HCT116 (cell line): Measurements from ENCODE around the gene SENP1. TPM values are rescaled to one million over a fixed set of nuclear protein-coding genes. Genes with fewer than 3 reads are reported as not detected.

ENCODE experiments used
- ATAC-seq: fragments of 200-7000 bp; cut with Tn5 transposase; 2 replicates; pipeline ENCODE4 v1.9.1; 2020; ENCODE audit warnings: mild to moderate bottlenecking, moderate library complexity
- BruUV-seq: library from RNA; stranded (reverse); fragments of 400-500 nt; replicated peaks from 2 replicates; lab custom pipeline; 2021; lab: Mats Ljungman, UMichigan
- CTCF ChIA-PET: fragments of 300-600 bp; sonication (Branson Sonifier 250); formaldehyde crosslinking; loops from one replicate; lab custom pipeline; 2021; ENCODE audit warnings: antibody characterized with exemption; lab: Charles Lee
- POLR2A ChIA-PET: fragments of 300-600, 350-600 bp; sonication (Branson Sonifier 250); formaldehyde crosslinking; loops from one replicate; lab custom pipeline; 2021; ENCODE audit warnings: antibody characterized with exemption; lab: Charles Lee
- RAD21 ChIA-PET, 2 experiments: fragments of 300-600 bp; sonication (Branson Sonifier 250); formaldehyde crosslinking; loops; one replicate each; lab custom pipeline; 2023; ENCODE audit warnings: low total read pairs in 2 of 2; ENCODE audit not compliant: uncharacterized antibody in 2 of 2, unreplicated experiment in 2 of 2, low non-redundant PET in 1 of 2; lab: Charles Lee
- DNase-seq: peaks from one replicate; pipeline ENCODE4 v3.0.0-alpha.2; 2010; ENCODE audit warnings: low read depth, low spot score
- H2AFZ ChIP-seq: fragments of 200-600 bp; shearing (Covaris generic), sonication (generic); 2 replicates; pipeline ENCODE4 v1.6.1; 2017; ENCODE audit warnings: low read depth, mixed run types, mixed read lengths, antibody characterized with exemption, low read length; ENCODE audit not compliant: poor library complexity, severe bottlenecking
- H3K27ac ChIP-seq: 2 replicates; pipeline ENCODE4 v1.5.1; 2012; ENCODE audit warnings: low read depth, low read length
- H3K27me3 ChIP-seq: fragments of 200-600 bp; sonication (generic); 2 replicates; pipeline ENCODE4 v1.6.1; 2016; ENCODE audit warnings: mixed run types, low read length, mixed read lengths; ENCODE audit not compliant: insufficient read depth
- H3K36me3 ChIP-seq, 2 experiments: fragments of 200-500 bp in 1 of 2; fragments of 200-600 bp in 1 of 2; sonication (Bioruptor generic) in 1 of 2; sonication (generic) in 1 of 2; 2 replicates each; pipeline versions ENCODE4 v1.5.1 to v1.6.1; 2014 to 2016; ENCODE audit warnings: low read length in 2 of 2, inconsistent platforms in 1 of 2, mixed read lengths in 1 of 2, mixed run types in 1 of 2; ENCODE audit not compliant: insufficient read depth in 2 of 2, control insufficient read depth in 1 of 2
- H3K4me1 ChIP-seq, 2 experiments: fragments of 200-600 bp in 1 of 2; sonication (generic) in 1 of 2; 2 replicates each; pipeline versions ENCODE4 v1.5.1 to v1.6.1; 2012 to 2017; ENCODE audit warnings: low read length in 2 of 2, inconsistent platforms in 1 of 2, mild to moderate bottlenecking in 1 of 2, mixed read lengths in 1 of 2, mixed run types in 1 of 2, moderate library complexity in 1 of 2; ENCODE audit not compliant: insufficient read depth in 2 of 2, control insufficient read depth in 1 of 2
- H3K4me2 ChIP-seq: fragments of 200-600 bp; sonication (generic); 2 replicates; pipeline ENCODE4 v1.6.1; 2017; ENCODE audit warnings: mixed run types, low read length, mixed read lengths
- H3K4me3 ChIP-seq, 2 experiments: fragments of 200-600 bp in 1 of 2; sonication (generic) in 1 of 2; replicated peaks in 1 of 2; 2 replicates each; pipeline ENCODE4 v1.5.1; 2011 to 2016; ENCODE audit warnings: low read length in 2 of 2, control low read depth in 1 of 2, low read depth in 1 of 2, mild to moderate bottlenecking in 1 of 2, mixed read lengths in 1 of 2, mixed run types in 1 of 2
- H3K79me2 ChIP-seq: fragments of 200-600 bp; sonication (generic); 2 replicates; pipeline ENCODE4 v1.6.1; 2017; ENCODE audit warnings: mild to moderate bottlenecking, mixed run types, low read length, moderate library complexity, mixed read lengths; ENCODE audit not compliant: insufficient read depth
- H3K9ac ChIP-seq: fragments of 200-600 bp; sonication (generic); 2 replicates; pipeline ENCODE4 v1.6.1; 2016; ENCODE audit warnings: low read length, mixed read lengths
- H3K9me2 ChIP-seq: fragments of 200-600 bp; sonication (generic), shearing (Covaris generic); 2 replicates; pipeline ENCODE4 v1.6.1; 2017; ENCODE audit warnings: mixed run types, mild to moderate bottlenecking, moderate library complexity; ENCODE audit not compliant: insufficient read depth
- H3K9me3 ChIP-seq, 2 experiments: fragments of 200-500 bp in 1 of 2; fragments of 200-600 bp in 1 of 2; sonication (Bioruptor generic) in 1 of 2; sonication (generic) in 1 of 2; 2 replicates each; pipeline ENCODE4 v1.6.1; 2014 to 2017; ENCODE audit warnings: low read length in 2 of 2, mixed read lengths in 2 of 2, inconsistent platforms in 1 of 2, low read depth in 1 of 2, mild to moderate bottlenecking in 1 of 2, mixed run types in 1 of 2, moderate library complexity in 1 of 2; ENCODE audit not compliant: control insufficient read depth in 1 of 2, insufficient read depth in 1 of 2
- H4K20me1 ChIP-seq: fragments of 200-600 bp; sonication (generic), shearing (Covaris generic); 2 replicates; pipeline ENCODE4 v1.6.1; 2017; ENCODE audit warnings: mixed run types, mild to moderate bottlenecking, moderate library complexity; ENCODE audit not compliant: insufficient read depth
- CBX3 ChIP-seq: IDR thresholded peaks from 2 replicates; pipeline ENCODE4 v1.6.1; 2012; ENCODE audit warnings: low read depth
- CEBPB ChIP-seq: IDR thresholded peaks from 2 replicates; pipeline ENCODE4 v1.6.1; 2012; ENCODE audit warnings: low read depth
- EGR1 ChIP-seq: IDR thresholded peaks from 2 replicates; pipeline ENCODE4 v1.6.1; 2012; ENCODE audit warnings: low read depth
- ELF1 ChIP-seq: IDR thresholded peaks from 2 replicates; pipeline ENCODE4 v1.6.1; 2012; ENCODE audit warnings: low read depth, borderline replicate concordance
- EZH2phosphoT487 ChIP-seq: fragments of 200-600 bp; IDR thresholded peaks from 2 replicates; pipeline ENCODE4 v1.6.1; 2018; ENCODE audit warnings: antibody characterized with exemption, borderline replicate concordance
- FOSL1 ChIP-seq: IDR thresholded peaks from 2 replicates; pipeline ENCODE4 v1.6.1; 2012; ENCODE audit warnings: low read depth
- JUND ChIP-seq: IDR thresholded peaks from 2 replicates; pipeline ENCODE4 v1.6.1; 2012
- POLR2AphosphoS5 ChIP-seq: IDR thresholded peaks from 2 replicates; pipeline ENCODE4 v1.6.1; 2011; ENCODE audit warnings: mild to moderate bottlenecking, low read depth, low read length, moderate library complexity
- RAD21 ChIP-seq: IDR thresholded peaks from 2 replicates; pipeline ENCODE4 v1.6.1; 2012; ENCODE audit warnings: low read depth, mild to moderate bottlenecking
- SIN3A ChIP-seq: IDR thresholded peaks from 2 replicates; pipeline ENCODE4 v1.6.1; 2012; ENCODE audit warnings: low read depth
- SP1 ChIP-seq: IDR thresholded peaks from 2 replicates; pipeline ENCODE4 v1.6.1; 2012; ENCODE audit warnings: low read depth
- SRF ChIP-seq: IDR thresholded peaks from 2 replicates; pipeline ENCODE4 v1.6.1; 2012; ENCODE audit warnings: low read depth
- TCF7L2 ChIP-seq: IDR thresholded peaks from 2 replicates; pipeline ENCODE4 v1.7.0; 2011; ENCODE audit warnings: borderline replicate concordance, inconsistent platforms; ENCODE audit not compliant: insufficient read depth, insufficient read length; ENCODE audit errors: extremely low read depth
- YY1 ChIP-seq: IDR thresholded peaks from 2 replicates; pipeline ENCODE4 v1.6.1; 2011; ENCODE audit warnings: low read length, low read depth, moderate library complexity, mild to moderate bottlenecking; ENCODE audit not compliant: insufficient replicate concordance; ENCODE audit errors: extremely low read depth
- intact Hi-C: fragments of 100-400 bp; cut with micrococcal nuclease; formaldehyde crosslinking; loops from 2 replicates; pipeline ENCODE4 v1.10.0; 2022
- total RNA-seq: library from RNA; stranded (reverse); gene quantifications from one replicate; pipeline ENCODE4 v1.2.1, GENCODE V29; 2021; ENCODE audit not compliant: unreplicated experiment
- TF ChIP-seq, protein P1 (sequence below): IDR thresholded peaks from 2 replicates; pipeline ENCODE4 v1.6.1; 2012
- TF ChIP-seq, protein P2 (sequence below): IDR thresholded peaks from 2 replicates; pipeline ENCODE4 v1.6.1; 2012
- TF ChIP-seq, protein P3 (sequence below): IDR thresholded peaks from 2 replicates; pipeline ENCODE4 v1.6.1; 2012; ENCODE audit warnings: low read depth
- TF ChIP-seq, protein P4 (sequence below), 3 experiments: fragments of 200-600 bp in 1 of 3; sonication (generic) in 1 of 3; IDR thresholded peaks in 2 of 3; conservative IDR thresholded peaks in 1 of 3; 2 replicates each; pipeline ENCODE4 v1.5.1; 2012 to 2017; ENCODE audit warnings: low read depth in 2 of 3, low read length in 2 of 3, antibody characterized with exemption in 1 of 3, borderline replicate concordance in 1 of 3, control low read depth in 1 of 3, mild to moderate bottlenecking in 1 of 3, mixed read lengths in 1 of 3, mixed run types in 1 of 3, moderate library complexity in 1 of 3; ENCODE audit not compliant: insufficient read depth in 1 of 3
- TF ChIP-seq, protein P5 (sequence below): IDR thresholded peaks from 2 replicates; pipeline ENCODE4 v1.6.1; 2011; ENCODE audit warnings: mild to moderate bottlenecking, low read length, moderate library complexity; ENCODE audit not compliant: insufficient replicate concordance; ENCODE audit errors: extremely low read depth

The SENP1 gene
- total RNA-seq, 1 experiment from 2014 or later = 17.7 TPM

DNA sequence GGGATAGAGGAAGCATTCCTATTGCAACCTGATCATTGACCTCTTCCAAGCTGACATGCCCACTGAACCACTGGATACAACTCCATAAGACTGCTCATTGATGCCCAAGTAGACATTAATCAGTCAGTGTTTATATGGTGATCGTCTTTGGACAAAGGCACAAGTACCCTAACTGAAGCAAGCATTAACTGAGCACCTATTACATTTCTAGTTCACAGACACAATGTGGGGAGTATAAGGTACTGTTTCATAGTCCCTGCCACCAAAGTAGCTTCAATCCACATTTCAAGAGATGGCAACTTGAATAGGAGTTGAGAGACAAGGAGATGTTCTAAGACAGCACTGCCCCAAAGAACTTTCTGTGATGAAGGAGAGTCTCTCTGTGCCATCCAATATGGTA lies 90.8 kb downstream of the SENP1 start:
- Histone ChIP-seq H3K27me3 (peaks cover 21% of the 10 kb centered on the region; the same call in 1 of the 2 replicates), H3K9ac (no peak overlapping the region)
- POLR2A ChIA-PET = no interaction called here

More for the DNA sequence above, 90.8 kb downstream of the SENP1 start:
- no TSS peak for BruUV-seq
- Histone ChIP-seq H3K79me2 (no peaks in the 10 kb centered on the region), H3K27ac (no peak overlapping the region), H3K4me2 (no peak overlapping the region), H3K4me1 (no peaks in the 10 kb centered on the region), H4K20me1 (no peaks in the 10 kb centered on the region), H3K4me3 (no peak overlapping the region), H3K9me3 (no peaks in the 10 kb centered on the region), H2AFZ (no peak overlapping the region), H3K9me2 (no peaks in the 10 kb centered on the region), H3K36me3 (no peaks in the 10 kb centered on the region)
- CTCF ChIA-PET = no interaction called here
- DNase-seq (no peak), ATAC-seq (no peak)
- intact Hi-C loops = no loop called here
- TF ChIP-seq SP1 (no peak), FOSL1 (no peak), SIN3A (no peak), TCF7L2 (no peak), CBX3 (no peak), EZH2phosphoT487 (no peak), SRF (no peak), JUND (no peak), POLR2AphosphoS5 (no peak), ELF1 (no peak), YY1 (no peak), RAD21 (no peak), EGR1 (no peak), CEBPB (no peak)
- TF ChIP-seq, protein P1, sequence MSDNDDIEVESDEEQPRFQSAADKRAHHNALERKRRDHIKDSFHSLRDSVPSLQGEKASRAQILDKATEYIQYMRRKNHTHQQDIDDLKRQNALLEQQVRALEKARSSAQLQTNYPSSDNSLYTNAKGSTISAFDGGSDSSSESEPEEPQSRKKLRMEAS = no peak
- TF ChIP-seq, protein P2, sequence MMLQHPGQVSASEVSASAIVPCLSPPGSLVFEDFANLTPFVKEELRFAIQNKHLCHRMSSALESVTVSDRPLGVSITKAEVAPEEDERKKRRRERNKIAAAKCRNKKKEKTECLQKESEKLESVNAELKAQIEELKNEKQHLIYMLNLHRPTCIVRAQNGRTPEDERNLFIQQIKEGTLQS = no peak
- TF ChIP-seq, protein P3, sequence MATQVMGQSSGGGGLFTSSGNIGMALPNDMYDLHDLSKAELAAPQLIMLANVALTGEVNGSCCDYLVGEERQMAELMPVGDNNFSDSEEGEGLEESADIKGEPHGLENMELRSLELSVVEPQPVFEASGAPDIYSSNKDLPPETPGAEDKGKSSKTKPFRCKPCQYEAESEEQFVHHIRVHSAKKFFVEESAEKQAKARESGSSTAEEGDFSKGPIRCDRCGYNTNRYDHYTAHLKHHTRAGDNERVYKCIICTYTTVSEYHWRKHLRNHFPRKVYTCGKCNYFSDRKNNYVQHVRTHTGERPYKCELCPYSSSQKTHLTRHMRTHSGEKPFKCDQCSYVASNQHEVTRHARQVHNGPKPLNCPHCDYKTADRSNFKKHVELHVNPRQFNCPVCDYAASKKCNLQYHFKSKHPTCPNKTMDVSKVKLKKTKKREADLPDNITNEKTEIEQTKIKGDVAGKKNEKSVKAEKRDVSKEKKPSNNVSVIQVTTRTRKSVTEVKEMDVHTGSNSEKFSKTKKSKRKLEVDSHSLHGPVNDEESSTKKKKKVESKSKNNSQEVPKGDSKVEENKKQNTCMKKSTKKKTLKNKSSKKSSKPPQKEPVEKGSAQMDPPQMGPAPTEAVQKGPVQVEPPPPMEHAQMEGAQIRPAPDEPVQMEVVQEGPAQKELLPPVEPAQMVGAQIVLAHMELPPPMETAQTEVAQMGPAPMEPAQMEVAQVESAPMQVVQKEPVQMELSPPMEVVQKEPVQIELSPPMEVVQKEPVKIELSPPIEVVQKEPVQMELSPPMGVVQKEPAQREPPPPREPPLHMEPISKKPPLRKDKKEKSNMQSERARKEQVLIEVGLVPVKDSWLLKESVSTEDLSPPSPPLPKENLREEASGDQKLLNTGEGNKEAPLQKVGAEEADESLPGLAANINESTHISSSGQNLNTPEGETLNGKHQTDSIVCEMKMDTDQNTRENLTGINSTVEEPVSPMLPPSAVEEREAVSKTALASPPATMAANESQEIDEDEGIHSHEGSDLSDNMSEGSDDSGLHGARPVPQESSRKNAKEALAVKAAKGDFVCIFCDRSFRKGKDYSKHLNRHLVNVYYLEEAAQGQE = no peak
- TF ChIP-seq, protein P4, sequence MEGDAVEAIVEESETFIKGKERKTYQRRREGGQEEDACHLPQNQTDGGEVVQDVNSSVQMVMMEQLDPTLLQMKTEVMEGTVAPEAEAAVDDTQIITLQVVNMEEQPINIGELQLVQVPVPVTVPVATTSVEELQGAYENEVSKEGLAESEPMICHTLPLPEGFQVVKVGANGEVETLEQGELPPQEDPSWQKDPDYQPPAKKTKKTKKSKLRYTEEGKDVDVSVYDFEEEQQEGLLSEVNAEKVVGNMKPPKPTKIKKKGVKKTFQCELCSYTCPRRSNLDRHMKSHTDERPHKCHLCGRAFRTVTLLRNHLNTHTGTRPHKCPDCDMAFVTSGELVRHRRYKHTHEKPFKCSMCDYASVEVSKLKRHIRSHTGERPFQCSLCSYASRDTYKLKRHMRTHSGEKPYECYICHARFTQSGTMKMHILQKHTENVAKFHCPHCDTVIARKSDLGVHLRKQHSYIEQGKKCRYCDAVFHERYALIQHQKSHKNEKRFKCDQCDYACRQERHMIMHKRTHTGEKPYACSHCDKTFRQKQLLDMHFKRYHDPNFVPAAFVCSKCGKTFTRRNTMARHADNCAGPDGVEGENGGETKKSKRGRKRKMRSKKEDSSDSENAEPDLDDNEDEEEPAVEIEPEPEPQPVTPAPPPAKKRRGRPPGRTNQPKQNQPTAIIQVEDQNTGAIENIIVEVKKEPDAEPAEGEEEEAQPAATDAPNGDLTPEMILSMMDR (IDR thresholded peaks at IDR 0.05 in 2 of 3, conservative IDR thresholded peaks at IDR 0.05 in 1 of 3; ENCODE audit: borderline replicate concordance in 1 of 3, insufficient read depth in 1 of 3, low read depth in 2 of 3, low read length in 2 of 3) = no peak
- TF ChIP-seq, protein P5, sequence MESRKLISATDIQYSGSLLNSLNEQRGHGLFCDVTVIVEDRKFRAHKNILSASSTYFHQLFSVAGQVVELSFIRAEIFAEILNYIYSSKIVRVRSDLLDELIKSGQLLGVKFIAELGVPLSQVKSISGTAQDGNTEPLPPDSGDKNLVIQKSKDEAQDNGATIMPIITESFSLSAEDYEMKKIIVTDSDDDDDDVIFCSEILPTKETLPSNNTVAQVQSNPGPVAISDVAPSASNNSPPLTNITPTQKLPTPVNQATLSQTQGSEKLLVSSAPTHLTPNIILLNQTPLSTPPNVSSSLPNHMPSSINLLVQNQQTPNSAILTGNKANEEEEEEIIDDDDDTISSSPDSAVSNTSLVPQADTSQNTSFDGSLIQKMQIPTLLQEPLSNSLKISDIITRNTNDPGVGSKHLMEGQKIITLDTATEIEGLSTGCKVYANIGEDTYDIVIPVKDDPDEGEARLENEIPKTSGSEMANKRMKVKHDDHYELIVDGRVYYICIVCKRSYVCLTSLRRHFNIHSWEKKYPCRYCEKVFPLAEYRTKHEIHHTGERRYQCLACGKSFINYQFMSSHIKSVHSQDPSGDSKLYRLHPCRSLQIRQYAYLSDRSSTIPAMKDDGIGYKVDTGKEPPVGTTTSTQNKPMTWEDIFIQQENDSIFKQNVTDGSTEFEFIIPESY = no peak
- RAD21 ChIA-PET = no interaction called here
